Ovary (tissue), 9 donors: ENCODE measurements around the gene GRB7. TPM values are rescaled to one million over a fixed set of nuclear protein-coding genes. Genes with fewer than 3 reads are reported as not detected.
"Not testable (repeated sequence)": the region's sequence is repeated elsewhere in the genome, so short reads cannot be mapped to it uniquely, and the experiment has no call there.

Experiments used
- DNase-seq, 5 donors: peaks; one replicate each; pipeline ENCODE4 v3.0.0-alpha.2; 2019 to 2020
- H3K27ac ChIP-seq, 2 donors: fragments of 200-600 bp; one replicate each; pipeline versions ENCODE4 v1.5.1 to v1.8.0; 2019 to 2022
- H3K27me3 ChIP-seq: fragments of 200-600 bp; one replicate; pipeline ENCODE4 v1.8.0; 2022
- H3K36me3 ChIP-seq: fragments of 200-600 bp; sonication (generic); one replicate; pipeline ENCODE4 v1.5.1; 2019
- H3K4me1 ChIP-seq: one replicate; pipeline ENCODE4 v1.8.1; 2013; ENCODE audit warnings: mild to moderate bottlenecking, moderate library complexity; ENCODE audit not compliant: insufficient read depth
- H3K4me3 ChIP-seq: fragments of 200-600 bp; sonication (generic); one replicate; pipeline ENCODE4 v1.5.1; 2017
- H3K9me3 ChIP-seq, 2 donors: fragments of 200-600 bp in 1 of 2; sonication (generic) in 1 of 2; one replicate each; pipeline versions ENCODE4 v1.5.1 to v1.8.1; 2013 to 2019; ENCODE audit warnings: mild to moderate bottlenecking in 1 of 2, moderate library complexity in 1 of 2
- CTCF ChIP-seq, 3 donors: fragments of 450-650 bp in 2 of 3; fragments of 200-600 bp in 1 of 3; IDR thresholded peaks; one replicate each; pipeline versions ENCODE4 v1.5.1 to v1.8.0; 2016 to 2022; ENCODE audit warnings: antibody characterized with exemption in 3 of 3, mild to moderate bottlenecking in 1 of 3
- EP300 ChIP-seq: sonication (generic); formaldehyde crosslinking; IDR thresholded peaks from one replicate; pipeline ENCODE4 v1.6.1; 2017; ENCODE audit warnings: antibody characterized with exemption
- POLR2A ChIP-seq: fragments of 450-650 bp; IDR thresholded peaks from one replicate; pipeline ENCODE4 v1.6.1; 2017; ENCODE audit warnings: antibody characterized with exemption, mild to moderate bottlenecking, moderate library complexity
- WGBS, 3 donors: extraction: QIAGEN DNeasy Blood & Tissue Kit in 1 of 3; methylation state at CpG; one replicate each; pipeline versions ENCODE4 v1.1.5 to v1.1.7; 2013 to 2017; 5-methylcytosine and 5-hydroxymethylcytosine counted together
- intact Hi-C, 4 donors: fragments of 100-400 bp; cut with DNase I; formaldehyde crosslinking; loops; one replicate each; pipeline versions ENCODE4 v1.11.0 to v1.15.1; 2022 to 2023
- polyA plus RNA-seq, 2 donors: library from polyadenylated mRNA; stranded (reverse); fragments of 200-250 nt in 1 of 2; fragments of 350-450 nt in 1 of 2; fragmentation: Illumina TruSeq in 1 of 2; extraction: RNeasy Lipid Tissue Mini Kit (QIAGEN cat#74804) in 1 of 2; gene quantifications; one replicate each; pipeline ENCODE4 v1.2.3, GENCODE V29; 2013 to 2014
- total RNA-seq, 7 donors: library from RNA; depleted of rRNA in 2 of 7; stranded (reverse); fragments of >200 nt in 2 of 7; fragmentation: NEBNext Ultra II Directional in 3 of 7; extraction: Animal tissue kit (Norgen Biotek cat#: 25700) in 3 of 7; gene quantifications; one replicate each; pipeline versions ENCODE4 v1.1.0 to v1.2.4, GENCODE V29; 2016 to 2023
- donor health status: DM: no; HTN: no; CAD: no; lungs with moderate emphysema.
- donor health status: DM: no; HTN: no; CAD: no.
- donor health status: Bipolar disorder and iron deficiency.
- donor health status: DM: yes; HTN: yes; CAD: no.
- donor health status: DM: no; HTN: no; CAD: no.
- donor health status: DM: yes; HTN: yes; CAD: no.

Gene GRB7
- total and polyA plus RNA-seq, 9 donors, result 0.23 to 63.0 (median 2.1) TPM

GRCh38 chr17:39761861-39762496 is 24.2 kb downstream of the GRB7 start:
- WGBS, 3 donors, result 89 to 92% (median 90%) methylated on average over 10 of the region's 10 CpGs
- H3K4me3 ChIP-seq, result no peak overlapping the region
- DNase-seq, result no peak
- H3K36me3 ChIP-seq, result no peaks in the 10 kb centered on the region
- no peak overlapping the region for H3K27ac ChIP-seq
- no peaks in the 10 kb centered on the region for H3K9me3 ChIP-seq
- H3K4me1 ChIP-seq, result no peaks in the 10 kb centered on the region
- H3K27me3 ChIP-seq, result no peaks in the 10 kb centered on the region
- intact Hi-C loops, result no loop called here
- TF ChIP-seq EP300, result no peak
- TF ChIP-seq CTCF (IDR thresholded peaks at IDR 0.05), result no peak
- TF ChIP-seq POLR2A, result no peak

GRCh38 chr17:39763051-39763820 is 25.5 kb downstream of the GRB7 start:
- Histone ChIP-seq H3K36me3 (no peaks in the 10 kb centered on the region), H3K9me3 (no peaks in the 10 kb centered on the region), H3K27me3 (no peaks in the 10 kb centered on the region), H3K4me1 (no peaks in the 10 kb centered on the region), H3K4me3 (no peak overlapping the region), H3K27ac (no peak overlapping the region)
- intact Hi-C loops, result no loop called here
- WGBS, 3 donors, result 6 to 14% (median 13%) methylated on average over 5 of the region's 5 CpGs
- TF ChIP-seq POLR2A (no peak), EP300 (no peak), CTCF (IDR thresholded peaks at IDR 0.05) (no peak)
- no peak for DNase-seq

GRCh38 chr17:39764171-39764570 is 26.4 kb downstream of the GRB7 start:
- H3K27ac ChIP-seq, H3K9me3 ChIP-seq, intact Hi-C loops, H3K27me3 ChIP-seq, H3K36me3 ChIP-seq, DNase-seq, H3K4me1 ChIP-seq, H3K4me3 ChIP-seq: not testable (repeated sequence)
- WGBS, 3 donors, result 63 to 68% (median 65%) methylated on average over 3 of the region's 3 CpGs

- DNase-seq, result no peak
- Histone ChIP-seq H3K9me3 (no peaks in the 10 kb centered on the region), H3K36me3 (no peaks in the 10 kb centered on the region), H3K4me1 (no peaks in the 10 kb centered on the region), H3K27me3 (no peaks in the 10 kb centered on the region), H3K27ac (no peak overlapping the region), H3K4me3 (no peak overlapping the region)
- intact Hi-C loops, result no loop called here
- 40 to 48% (median 46%) methylated on average over 3 of the region's 3 CpGs for WGBS, 3 donors
- TF ChIP-seq EP300 (no peak), POLR2A (no peak), CTCF (IDR thresholded peaks at IDR 0.05) (no peak)
Measured at GRCh38 chr17:39765175-39765574, 27.4 kb downstream of the GRB7 start.

GRCh38 chr17:39765766-39766165 is 28.0 kb downstream of the GRB7 start:
- 89 to 90% (median 89%) methylated on average over 18 of the region's 18 CpGs for WGBS, 3 donors
- Histone ChIP-seq H3K27ac (no peak overlapping the region), H3K4me3 (no peak overlapping the region), H3K27me3 (no peaks in the 10 kb centered on the region), H3K36me3 (no peaks in the 10 kb centered on the region), H3K4me1 (no peaks in the 10 kb centered on the region), H3K9me3 (no peaks in the 10 kb centered on the region)
- no peak for TF ChIP-seq CTCF (IDR thresholded peaks at IDR 0.05)
- TF ChIP-seq EP300, result no peak
- no peak for TF ChIP-seq POLR2A
- no peak for DNase-seq
- intact Hi-C loops, result no loop called here
